Astrocyte of the hippocampus (primary cell): ENCODE measurements around the gene WDR55.
"Not testable (repeated sequence)": the region's sequence is repeated elsewhere in the genome, so short reads cannot be mapped to it uniquely, and the experiment has no call there.

Experiments
- DNase-seq: peaks from one replicate; pipeline ENCODE4 v3.0.0; 2011; ENCODE audit warnings: low read depth, low spot score

The WDR55 gene

DNA sequence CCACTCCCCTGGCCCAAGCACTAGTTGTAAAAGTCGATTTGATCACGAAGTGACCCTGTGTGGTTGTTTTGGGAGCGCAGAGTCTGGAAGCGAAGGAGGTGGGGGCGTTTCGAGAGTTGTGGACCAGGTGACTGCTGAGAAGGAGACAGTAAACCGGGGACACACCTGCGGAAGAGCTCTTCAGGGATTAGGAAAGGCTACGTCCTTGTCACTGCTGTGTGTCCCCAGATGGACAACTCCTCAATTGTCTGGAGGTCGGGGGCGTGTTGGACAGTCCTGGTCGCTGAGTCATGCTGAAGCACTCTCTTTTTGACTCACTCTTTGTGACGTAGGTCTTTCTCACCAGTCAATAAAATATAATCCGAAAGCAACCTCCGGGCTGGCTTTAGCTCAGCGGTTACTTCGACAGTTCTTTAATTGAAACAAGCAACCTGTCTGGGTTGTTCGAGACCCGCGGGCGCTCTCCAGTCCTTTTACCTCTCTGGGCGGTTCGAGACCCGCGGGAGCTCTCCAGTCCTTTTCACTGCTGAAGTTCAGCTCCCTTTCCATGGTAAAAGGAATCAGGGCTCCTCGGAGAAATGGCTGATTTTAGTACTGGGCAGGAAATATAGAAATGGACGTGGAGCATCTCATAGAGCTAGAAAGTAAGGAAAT lies 46.3 kb downstream of the WDR55 start:
- DNase-seq: peak; percentile 97

DNA sequence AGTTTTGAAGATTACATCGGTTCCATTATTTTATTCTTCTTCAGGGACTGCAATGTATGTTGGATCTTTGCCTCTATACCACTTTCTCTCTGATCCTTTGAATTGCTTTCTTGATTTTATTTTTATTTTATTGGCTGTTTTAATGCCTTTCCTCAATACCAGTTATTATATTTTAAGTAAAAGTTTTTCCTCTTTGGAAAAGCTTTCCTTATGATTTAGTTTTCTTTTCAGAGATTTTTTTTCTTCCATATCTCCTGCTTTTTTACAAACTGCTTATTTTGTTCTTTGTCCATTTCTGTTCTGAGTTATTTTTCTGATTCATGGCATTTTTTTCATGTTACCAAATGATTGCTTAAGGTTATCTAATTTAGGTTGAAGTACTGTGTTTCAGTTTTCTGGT lies 47.1 kb downstream of the WDR55 start:
- DNase-seq: no peak

DNA sequence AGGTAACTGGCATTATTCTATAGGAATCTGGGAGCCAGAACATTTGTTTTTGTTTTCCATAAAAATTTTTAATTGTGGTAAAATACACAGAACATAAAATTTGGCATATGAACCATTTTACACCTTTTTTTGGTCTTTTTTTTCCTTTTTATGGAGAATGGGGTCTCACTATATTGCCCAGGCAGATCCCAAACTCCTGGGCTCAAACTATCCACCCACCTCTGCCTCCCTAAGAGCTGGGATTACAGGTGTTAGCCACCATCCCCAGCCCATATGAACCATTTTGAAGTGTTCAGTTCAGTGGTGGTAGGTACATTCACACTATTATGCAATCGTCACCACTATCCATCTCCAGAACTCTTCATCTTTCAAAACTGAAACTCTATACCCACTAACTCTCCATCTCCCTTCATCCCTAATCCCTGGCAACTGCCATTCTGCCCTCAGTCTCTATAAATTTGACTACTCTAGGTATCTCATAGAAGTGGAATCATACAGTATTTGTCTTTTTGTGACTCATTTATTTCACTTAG lies 48.9 kb downstream of the WDR55 start:
- DNase-seq: no peak

DNA sequence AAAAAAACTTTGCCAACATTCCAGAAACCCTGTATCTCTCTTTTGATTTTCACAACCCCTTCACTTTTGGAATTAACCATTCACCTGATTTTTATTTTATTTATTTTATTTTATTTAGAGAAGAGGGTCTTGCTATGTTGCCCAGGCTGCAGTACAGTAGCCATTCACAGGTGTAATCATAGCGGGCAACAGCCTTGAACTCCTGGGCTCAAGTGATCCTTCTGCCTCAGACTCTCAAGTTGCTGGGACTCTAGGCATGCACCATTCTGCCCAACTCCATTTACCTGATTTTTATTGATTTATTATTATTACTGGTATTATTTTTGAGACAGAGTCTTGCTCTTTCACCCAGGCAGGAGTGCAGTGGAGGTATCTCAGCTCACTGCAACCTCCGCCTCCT lies 51.5 kb downstream of the WDR55 start:
- not testable (repeated sequence) for DNase-seq

DNA sequence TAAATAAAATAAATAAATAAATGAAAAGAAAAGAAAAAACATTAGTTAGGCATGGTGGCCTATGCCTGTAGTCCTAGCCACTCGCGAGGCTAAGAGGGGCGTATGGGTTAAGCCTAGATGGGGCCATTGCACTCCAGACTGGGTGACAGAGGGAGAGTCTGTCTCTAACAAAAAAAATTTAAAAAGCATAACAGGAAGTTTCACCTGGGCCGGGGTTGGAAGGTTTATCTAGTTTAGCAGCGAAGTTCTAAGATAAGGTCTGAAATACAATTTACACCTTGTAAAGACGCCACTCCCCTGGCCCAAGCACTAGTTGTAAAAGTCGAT lies 53.5 kb downstream of the WDR55 start:
- no peak for DNase-seq

DNA sequence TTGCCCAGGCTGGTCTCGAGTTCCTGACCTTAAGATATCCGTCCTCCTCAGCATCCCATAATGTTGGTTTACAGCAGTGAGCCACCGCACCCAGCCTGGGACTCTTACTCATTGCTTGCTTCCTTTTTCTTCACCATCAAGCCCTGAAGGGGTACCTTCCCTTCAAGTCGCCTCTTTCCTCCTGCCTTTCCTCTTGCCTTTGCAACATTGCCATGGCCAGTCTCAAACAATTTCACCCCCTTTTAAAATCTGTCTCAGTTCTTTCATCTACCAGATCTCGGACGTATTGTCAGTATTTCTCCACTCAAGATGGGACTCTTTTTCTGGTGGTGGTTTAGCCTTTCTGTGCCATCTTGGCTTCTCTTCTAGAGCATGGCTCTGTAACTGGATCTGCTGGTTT lies 56.0 kb downstream of the WDR55 start:
- DNase-seq: not testable (repeated sequence)

DNA sequence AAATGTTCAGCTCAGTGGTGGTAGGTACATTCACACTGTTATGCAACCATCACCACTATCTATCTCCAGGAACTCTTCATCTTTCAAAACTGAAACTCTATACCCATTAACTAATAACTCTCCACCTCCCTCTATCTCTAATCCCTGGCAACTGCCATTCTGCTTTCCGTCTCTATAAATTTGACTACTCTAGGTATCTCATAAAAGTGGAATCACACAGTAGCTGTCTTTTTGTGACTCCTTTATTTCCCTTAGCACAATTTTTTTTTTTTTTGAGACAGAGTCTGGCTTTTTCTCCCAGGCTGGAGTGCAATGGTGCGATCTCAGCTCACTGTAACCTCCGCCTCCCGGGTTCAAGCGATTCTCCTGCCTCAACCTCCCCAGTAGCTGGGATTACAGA lies 56.7 kb downstream of the WDR55 start:
- not testable (repeated sequence) for DNase-seq
